ENCODE data around the gene LPIN1. TPM values are rescaled to one million over a fixed set of nuclear protein-coding genes. Genes with fewer than 3 reads are reported as not detected.

LPIN1 gene
- total and polyA plus RNA-seq, 7 experiments from 2014 or later: 25.5 to 88.1 (median 70.6) TPM

GRCh38 chr2:11752906-11753305 lies 6.5 kb downstream of the LPIN1 start:
- H3K36me3 ChIP-seq (ENCODE audit: control insufficient read depth in 2 of 3, insufficient read depth in 3 of 3, low read length in 3 of 3): no peaks in the 10 kb centered on the region
- H3K4me3 ChIP-seq (ENCODE audit: low read length): no peak overlapping the region
- ATAC-seq (no peak), DNase-seq (no peak)
- no peaks in the 10 kb centered on the region for H3K27me3 Mint-ChIP-seq
- no peaks in the 10 kb centered on the region for H3K9me3 ChIP-seq (ENCODE audit: control insufficient read depth in 2 of 3, low read length in 3 of 3)
- peaks cover 58 to 93% (median 84%) of the 10 kb centered on the region in 7 donors for H3K4me1 Mint-ChIP-seq
- peak overlapping the region; percentile 79 to 93 (median 82) for H3K4me3 Mint-ChIP-seq
- H3K27ac Mint-ChIP-seq: peak overlapping the region; percentile 84 to 97 (median 94)
- no peaks in the 10 kb centered on the region for H3K27me3 ChIP-seq (ENCODE audit: control insufficient read depth in 2 of 2, insufficient read depth in 2 of 2, low read length in 2 of 2)
- ChIA-PET CTCF (interaction anchor here (1.0 to 2.5 kb wide), 3 partner anchors 13 to 26 kb away, joined by 4 to 16 read pairs (median 4); no protein-coding TSS in a partner anchor), POLR2A (interaction anchor here (1.2 to 2.4 kb wide), 3 partner anchors 12 to 24 kb away, joined by 5 to 9 read pairs (median 6); no protein-coding TSS in a partner anchor)
- peak overlapping the region; percentile 66 for H3K27ac ChIP-seq (ENCODE audit: low read depth, low read length)
- peaks cover 58 to 69% of the 10 kb centered on the region in 2 donors for H3K4me1 ChIP-seq (ENCODE audit: control insufficient read depth in 2 of 2, insufficient read depth in 2 of 2, low read length in 2 of 2)
- intact Hi-C loops (cut with micrococcal nuclease): loop anchor here in 1 of 2 donors (5.0 to 10.0 kb wide), 3 partner anchors 286 to 1104 kb away; partner anchors contain the start of genes E2F6 and PDIA6
- H3K36me3 Mint-ChIP-seq: peaks cover 0 to 12% (median 0%) of the 10 kb centered on the region in 5 donors
- no peaks in the 10 kb centered on the region for H3K9me3 Mint-ChIP-seq

- CTCF ChIA-PET: interaction anchor here (1.0 to 2.5 kb wide), 4 partner anchors 13 to 61 kb away, joined by 3 to 16 read pairs (median 4); no protein-coding TSS in a partner anchor
- peak; percentile 60 for ATAC-seq
- DNase-seq: peak in 7 of 9 donors; percentile 29 to 64 (median 49)
- Mint-ChIP-seq H3K36me3 (peaks cover 0 to 15% (median 0%) of the 10 kb centered on the region in 5 donors), H3K4me3 (peak overlapping the region; percentile 79 to 93 (median 82)), H3K27ac (peak overlapping the region; percentile 84 to 97 (median 94)), H3K4me1 (peaks cover 58 to 93% (median 84%) of the 10 kb centered on the region in 7 donors), H3K9me3 (no peaks in the 10 kb centered on the region), H3K27me3 (no peaks in the 10 kb centered on the region)
- no peaks in the 10 kb centered on the region for H3K36me3 ChIP-seq (ENCODE audit: control insufficient read depth in 2 of 3, insufficient read depth in 3 of 3, low read length in 3 of 3)
- intact Hi-C loops (cut with micrococcal nuclease): loop anchor here in 1 of 2 donors (5.0 to 10.0 kb wide), 3 partner anchors 286 to 1104 kb away; partner anchors contain the start of genes E2F6 and PDIA6
- peak overlapping the region; percentile 37 for H3K4me3 ChIP-seq (ENCODE audit: low read length)
- no peaks in the 10 kb centered on the region for H3K27me3 ChIP-seq (ENCODE audit: control insufficient read depth in 2 of 2, insufficient read depth in 2 of 2, low read length in 2 of 2)
- H3K9me3 ChIP-seq (ENCODE audit: control insufficient read depth in 2 of 3, low read length in 3 of 3): no peaks in the 10 kb centered on the region
- POLR2A ChIA-PET: interaction anchor here (0.8 to 2.4 kb wide), 5 partner anchors 9 to 25 kb away, joined by 3 to 10 read pairs (median 6); partner anchors contain the start of gene LPIN1
- peak overlapping the region; percentile 66 for H3K27ac ChIP-seq (ENCODE audit: low read depth, low read length)
- peaks cover 58 to 69% of the 10 kb centered on the region in 2 donors for H3K4me1 ChIP-seq (ENCODE audit: control insufficient read depth in 2 of 2, insufficient read depth in 2 of 2, low read length in 2 of 2)
These were observed 7.0 kb downstream of the LPIN1 start for GRCh38 chr2:11753452-11753885.

- peak in 7 of 9 donors; percentile 27 to 69 (median 36) for DNase-seq
- ChIA-PET POLR2A (interaction anchor here (0.8 to 2.4 kb wide), 5 partner anchors 9 to 24 kb away, joined by 3 to 10 read pairs (median 6); partner anchors contain the start of gene LPIN1), CTCF (interaction anchor here (0.8 to 2.5 kb wide), 6 partner anchors 10 to 61 kb away, joined by 3 to 16 read pairs (median 4); no protein-coding TSS in a partner anchor)
- H3K27me3 Mint-ChIP-seq: no peaks in the 10 kb centered on the region
- H3K36me3 Mint-ChIP-seq: peaks cover 0 to 21% (median 5%) of the 10 kb centered on the region in 5 donors
- no peaks in the 10 kb centered on the region for H3K27me3 ChIP-seq (ENCODE audit: control insufficient read depth in 2 of 2, insufficient read depth in 2 of 2, low read length in 2 of 2)
- no peaks in the 10 kb centered on the region for H3K9me3 Mint-ChIP-seq
- peak; percentile 62 for ATAC-seq
- H3K4me1 ChIP-seq (ENCODE audit: control insufficient read depth in 2 of 2, insufficient read depth in 2 of 2, low read length in 2 of 2): peaks cover 56 to 64% of the 10 kb centered on the region in 2 donors
- peak overlapping the region; percentile 37 for H3K4me3 ChIP-seq (ENCODE audit: low read length)
- intact Hi-C loops (cut with micrococcal nuclease): loop anchor here (1.0 to 10.0 kb wide), 5 partner anchors 8 to 1103 kb away; partner anchors contain the start of genes LPIN1 (in 2 of the 2), E2F6 (in 1 of the 2) and PDIA6 (in 1 of the 2)
- no peaks in the 10 kb centered on the region for H3K9me3 ChIP-seq (ENCODE audit: control insufficient read depth in 2 of 3, low read length in 3 of 3)
- H3K4me1 Mint-ChIP-seq: peaks cover 58 to 93% (median 84%) of the 10 kb centered on the region in 7 donors
- peak overlapping the region; percentile 66 for H3K27ac ChIP-seq (ENCODE audit: low read depth, low read length)
- H3K27ac Mint-ChIP-seq: peak overlapping the region; percentile 84 to 97 (median 94)
- H3K4me3 Mint-ChIP-seq: peak overlapping the region; percentile 79 to 93 (median 82)
- H3K36me3 ChIP-seq (ENCODE audit: control insufficient read depth in 2 of 3, insufficient read depth in 3 of 3, low read length in 3 of 3): no peaks in the 10 kb centered on the region
These were observed 7.7 kb downstream of the LPIN1 start for GRCh38 chr2:11753886-11754699.

- Histone ChIP-seq H3K27ac (ENCODE audit: low read depth, low read length) (peak overlapping the region; percentile 66), H3K4me1 (ENCODE audit: control insufficient read depth in 2 of 2, insufficient read depth in 2 of 2, low read length in 2 of 2) (peaks cover 50 to 60% of the 10 kb centered on the region in 2 donors), H3K27me3 (ENCODE audit: control insufficient read depth in 2 of 2, insufficient read depth in 2 of 2, low read length in 2 of 2) (no peaks in the 10 kb centered on the region), H3K36me3 (ENCODE audit: control insufficient read depth in 2 of 3, insufficient read depth in 3 of 3, low read length in 3 of 3) (no peaks in the 10 kb centered on the region), H3K9me3 (ENCODE audit: control insufficient read depth in 2 of 3, low read length in 3 of 3) (no peaks in the 10 kb centered on the region), H3K4me3 (ENCODE audit: low read length) (no peak overlapping the region)
- Mint-ChIP-seq H3K27me3 (no peaks in the 10 kb centered on the region), H3K27ac (peak overlapping the region; percentile 84 to 97 (median 94)), H3K4me1 (peaks cover 56 to 90% (median 81%) of the 10 kb centered on the region in 7 donors), H3K9me3 (no peaks in the 10 kb centered on the region), H3K4me3 (peak overlapping the region in 8 of 10 donors; percentile 80 to 93 (median 83)), H3K36me3 (peaks cover 0 to 23% (median 7%) of the 10 kb centered on the region in 5 donors)
- POLR2A ChIA-PET: interaction anchor here (0.7 to 2.4 kb wide), 4 partner anchors 10 to 343 kb away, joined by 3 to 10 read pairs (median 8); partner anchors contain the start of gene LPIN1
- no peak for ATAC-seq
- DNase-seq: no peak
- CTCF ChIA-PET: interaction anchor here (0.8 to 2.5 kb wide), 4 partner anchors 11 to 25 kb away, joined by 3 to 16 read pairs (median 4); no protein-coding TSS in a partner anchor
- intact Hi-C loops (cut with micrococcal nuclease): loop anchor here (1.0 to 10.0 kb wide), 5 partner anchors 8 to 1103 kb away; partner anchors contain the start of genes LPIN1 (in 2 of the 2), E2F6 (in 1 of the 2) and PDIA6 (in 1 of the 2)
These were observed 8.2 kb downstream of the LPIN1 start for GRCh38 chr2:11754700-11755015.

GRCh38 chr2:11757101-11757500 lies 10.7 kb downstream of the LPIN1 start:
- CTCF ChIA-PET: interaction anchor here (1.2 to 1.5 kb wide), 3 partner anchors 10 to 19 kb away, joined by 3 to 6 read pairs (median 4); no protein-coding TSS in a partner anchor
- Histone ChIP-seq H3K4me1 (ENCODE audit: control insufficient read depth in 2 of 2, insufficient read depth in 2 of 2, low read length in 2 of 2) (peaks cover 37 to 46% of the 10 kb centered on the region in 2 donors), H3K27me3 (ENCODE audit: control insufficient read depth in 2 of 2, insufficient read depth in 2 of 2, low read length in 2 of 2) (no peaks in the 10 kb centered on the region), H3K4me3 (ENCODE audit: low read length) (no peak overlapping the region), H3K27ac (ENCODE audit: low read depth, low read length) (peak overlapping the region; percentile 11), H3K9me3 (ENCODE audit: control insufficient read depth in 2 of 3, low read length in 3 of 3) (no peaks in the 10 kb centered on the region), H3K36me3 (ENCODE audit: control insufficient read depth in 2 of 3, insufficient read depth in 3 of 3, low read length in 3 of 3) (no peaks in the 10 kb centered on the region)
- ATAC-seq (peak; percentile 52), DNase-seq (peak in 6 of 9 donors; percentile 39 to 69 (median 53))
- H3K27ac Mint-ChIP-seq: peak overlapping the region; percentile 53 to 94 (median 83)
- H3K4me3 Mint-ChIP-seq: peak overlapping the region in 9 of 10 donors; percentile 17 to 70 (median 54)
- H3K4me1 Mint-ChIP-seq: peaks cover 58 to 86% (median 81%) of the 10 kb centered on the region in 7 donors
- POLR2A ChIA-PET: interaction anchor here (0.6 to 2.1 kb wide), 5 partner anchors 10 to 18 kb away, joined by 3 to 8 read pairs (median 4); no protein-coding TSS in a partner anchor
- H3K36me3 Mint-ChIP-seq: peaks cover 0 to 25% (median 8%) of the 10 kb centered on the region in 5 donors
- H3K9me3 Mint-ChIP-seq: no peaks in the 10 kb centered on the region
- no peaks in the 10 kb centered on the region for H3K27me3 Mint-ChIP-seq
- intact Hi-C loops (cut with micrococcal nuclease): loop anchor here in 1 of 2 donors (10.0 kb wide), 1 partner anchor 942 kb away; the partner anchor contains the start of gene PDIA6
